Measurements from ENCODE around the gene SFT2D1. TPM values are rescaled to one million over a fixed set of nuclear protein-coding genes. Genes with fewer than 3 reads are reported as not detected.

Gene SFT2D1
- total RNA-seq, 3 donors from 2014 or later (not counting 1 experiment from before 2014, with no cell fraction given) = 32.8 to 44.7 (median 33.5) TPM

- no peak for DNase-seq
- intact Hi-C loops (cut with micrococcal nuclease) = loop anchor here (10.0 kb wide), 1 partner anchor 211 kb away; no protein-coding TSS in a partner anchor
- H3K4me3 ChIP-seq (ENCODE audit: low read length) = no peak overlapping the region
- no peak for ATAC-seq
- peaks cover 2% of the 10 kb centered on the region for H3K4me1 ChIP-seq (ENCODE audit: control insufficient read depth, insufficient read depth, low read length)
- H3K27me3 Mint-ChIP-seq (ENCODE audit: low read depth in 2 of 2) = peaks cover 3 to 18% of the 10 kb centered on the region in 2 donors
- no peak overlapping the region for H3K4me3 Mint-ChIP-seq
- H3K27ac Mint-ChIP-seq = no peak overlapping the region
- no peaks in the 10 kb centered on the region for H3K36me3 ChIP-seq (ENCODE audit: control insufficient read depth, insufficient read depth, low read length)
- no peaks in the 10 kb centered on the region for H3K9me3 ChIP-seq (ENCODE audit: control insufficient read depth, insufficient read depth, low read length)
- H3K9me3 Mint-ChIP-seq = no peaks in the 10 kb centered on the region
- no peaks in the 10 kb centered on the region for H3K27me3 ChIP-seq (ENCODE audit: control insufficient read depth, insufficient read depth, low read length)
- TF ChIP-seq, protein P1, sequence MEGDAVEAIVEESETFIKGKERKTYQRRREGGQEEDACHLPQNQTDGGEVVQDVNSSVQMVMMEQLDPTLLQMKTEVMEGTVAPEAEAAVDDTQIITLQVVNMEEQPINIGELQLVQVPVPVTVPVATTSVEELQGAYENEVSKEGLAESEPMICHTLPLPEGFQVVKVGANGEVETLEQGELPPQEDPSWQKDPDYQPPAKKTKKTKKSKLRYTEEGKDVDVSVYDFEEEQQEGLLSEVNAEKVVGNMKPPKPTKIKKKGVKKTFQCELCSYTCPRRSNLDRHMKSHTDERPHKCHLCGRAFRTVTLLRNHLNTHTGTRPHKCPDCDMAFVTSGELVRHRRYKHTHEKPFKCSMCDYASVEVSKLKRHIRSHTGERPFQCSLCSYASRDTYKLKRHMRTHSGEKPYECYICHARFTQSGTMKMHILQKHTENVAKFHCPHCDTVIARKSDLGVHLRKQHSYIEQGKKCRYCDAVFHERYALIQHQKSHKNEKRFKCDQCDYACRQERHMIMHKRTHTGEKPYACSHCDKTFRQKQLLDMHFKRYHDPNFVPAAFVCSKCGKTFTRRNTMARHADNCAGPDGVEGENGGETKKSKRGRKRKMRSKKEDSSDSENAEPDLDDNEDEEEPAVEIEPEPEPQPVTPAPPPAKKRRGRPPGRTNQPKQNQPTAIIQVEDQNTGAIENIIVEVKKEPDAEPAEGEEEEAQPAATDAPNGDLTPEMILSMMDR (IDR thresholded peaks at IDR 0.05) = no peak
- peaks cover 8 to 9% of the 10 kb centered on the region in 2 donors for H3K4me1 Mint-ChIP-seq
- 98% methylated on average over 4 of the region's 4 CpGs for WGBS (ENCODE audit: insufficient coverage)
- no peaks in the 10 kb centered on the region for H3K36me3 Mint-ChIP-seq
- no peak overlapping the region for H3K27ac ChIP-seq (ENCODE audit: low read length)
Measured at GRCh38 chr6:166274163-166274562, 68.2 kb downstream of the SFT2D1 start.

GRCh38 chr6:166271376-166271765, 71.0 kb downstream of the SFT2D1 start:
- H3K9me3 ChIP-seq (ENCODE audit: control insufficient read depth, insufficient read depth, low read length) = no peaks in the 10 kb centered on the region
- H3K27me3 ChIP-seq (ENCODE audit: control insufficient read depth, insufficient read depth, low read length) = no peaks in the 10 kb centered on the region
- Mint-ChIP-seq H3K27ac (no peak overlapping the region), H3K36me3 (no peaks in the 10 kb centered on the region), H3K4me1 (peaks cover 8 to 9% of the 10 kb centered on the region in 2 donors), H3K27me3 (ENCODE audit: low read depth in 2 of 2) (peaks cover 7 to 19% of the 10 kb centered on the region in 2 donors), H3K4me3 (no peak overlapping the region), H3K9me3 (no peaks in the 10 kb centered on the region)
- no peaks in the 10 kb centered on the region for H3K36me3 ChIP-seq (ENCODE audit: control insufficient read depth, insufficient read depth, low read length)
- TF ChIP-seq, protein P1 (IDR thresholded peaks at IDR 0.05) = no peak
- WGBS (ENCODE audit: insufficient coverage) = 92% methylated on average over 9 of the region's 9 CpGs
- no peak for ATAC-seq
- intact Hi-C loops (cut with micrococcal nuclease) = loop anchor here (10.0 kb wide), 1 partner anchor 213 kb away; no protein-coding TSS in a partner anchor
- no peak for DNase-seq
- H3K27ac ChIP-seq (ENCODE audit: low read length) = no peak overlapping the region
- H3K4me3 ChIP-seq (ENCODE audit: low read length) = no peak overlapping the region
- peaks cover 2% of the 10 kb centered on the region for H3K4me1 ChIP-seq (ENCODE audit: control insufficient read depth, insufficient read depth, low read length)

DNA sequence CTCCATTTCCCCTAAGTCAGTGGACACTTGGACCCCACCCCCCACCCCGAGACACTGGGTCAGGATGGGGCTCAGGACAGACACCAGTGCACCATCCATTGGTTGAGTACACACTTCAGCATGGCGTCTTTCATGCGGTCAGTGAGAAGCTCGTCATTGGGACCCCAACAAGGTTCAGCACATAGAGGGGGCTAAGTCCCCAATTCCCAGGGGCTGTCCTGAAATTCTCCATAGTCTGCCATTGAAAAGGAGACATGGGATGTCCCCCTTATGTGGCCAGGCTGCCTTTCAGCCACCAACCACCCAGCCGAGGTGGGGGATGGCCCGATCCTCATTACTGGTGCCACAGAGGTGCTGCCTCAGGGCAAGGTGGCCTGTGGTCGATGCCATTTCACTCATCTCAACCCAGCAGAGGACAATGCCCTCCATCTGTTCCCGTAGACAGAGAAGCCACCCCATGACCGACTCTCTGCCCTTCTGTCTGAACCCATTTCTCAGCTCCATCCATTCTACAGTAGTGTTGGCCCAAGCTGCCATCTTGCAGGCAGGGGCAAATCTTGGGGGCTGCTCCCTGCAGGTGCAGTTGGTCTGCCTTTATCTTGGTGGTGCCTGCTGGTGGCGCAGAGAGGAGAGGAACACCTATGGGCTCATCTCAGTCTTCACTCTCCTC, 71.5 kb downstream of the SFT2D1 start:
- ATAC-seq = no peak

More for the DNA sequence above, 71.5 kb downstream of the SFT2D1 start:
- H3K36me3 ChIP-seq (ENCODE audit: control insufficient read depth, insufficient read depth, low read length) = no peaks in the 10 kb centered on the region
- Mint-ChIP-seq H3K9me3 (no peaks in the 10 kb centered on the region), H3K27ac (no peak overlapping the region), H3K4me3 (no peak overlapping the region), H3K4me1 (peaks cover 5% of the 10 kb centered on the region in 2 donors), H3K36me3 (no peaks in the 10 kb centered on the region), H3K27me3 (ENCODE audit: low read depth in 2 of 2) (peaks cover 7 to 15% of the 10 kb centered on the region in 2 donors)
- WGBS (ENCODE audit: insufficient coverage) = 82% methylated on average over 10 of the region's 10 CpGs
- DNase-seq = no peak
- no peaks in the 10 kb centered on the region for H3K9me3 ChIP-seq (ENCODE audit: control insufficient read depth, insufficient read depth, low read length)
- intact Hi-C loops (cut with micrococcal nuclease) = loop anchor here (10.0 kb wide), 1 partner anchor 214 kb away; no protein-coding TSS in a partner anchor
- TF ChIP-seq, protein P1 (IDR thresholded peaks at IDR 0.05) = no peak
- no peak overlapping the region for H3K4me3 ChIP-seq (ENCODE audit: low read length)
- H3K27ac ChIP-seq (ENCODE audit: low read length) = no peak overlapping the region
- H3K27me3 ChIP-seq (ENCODE audit: control insufficient read depth, insufficient read depth, low read length) = no peaks in the 10 kb centered on the region
- H3K4me1 ChIP-seq (ENCODE audit: control insufficient read depth, insufficient read depth, low read length) = peaks cover 2% of the 10 kb centered on the region

Other genes starting within 250 kb of the SFT2D1 start
- not detected for gene TBXT, start 174.7 kb downstream of the SFT2D1 start, total RNA-seq
- not detected for gene PRR18, start 34.2 kb downstream of the SFT2D1 start, total RNA-seq
- gene MPC1, start 40.4 kb upstream of the SFT2D1 start, total RNA-seq = 10 to 100 TPM; 26.3 to 31.1 (median 30.4) TPM
- gene RAMACL, start 244.1 kb upstream of the SFT2D1 start, total RNA-seq = 1 to 10 TPM in 2 of 3 donors, under 1 TPM in 1; 0.68 to 5.6 (median 1.1) TPM